HEK293 (cell line): ENCODE results near the gene IFNE.

Experiments
- ZNF184 ChIP-seq: fragments of 450-650 bp; IDR thresholded peaks from 2 replicates; pipeline ENCODE4 v1.5.1; 2018; ENCODE audit warnings: missing biosample characterization, mild to moderate bottlenecking, missing genetic modification characterization
- ZNF23 ChIP-seq: fragments of 450-650 bp; formaldehyde crosslinking; IDR thresholded peaks from 2 replicates; pipeline ENCODE4 v1.5.1; 2016; ENCODE audit warnings: missing biosample characterization, missing genetic modification characterization, borderline replicate concordance
- ZNF529 ChIP-seq: fragments of 450-650 bp; formaldehyde crosslinking; IDR thresholded peaks from 2 replicates; pipeline ENCODE4 v1.5.1; 2017; ENCODE audit warnings: missing genetic modification characterization, missing biosample characterization; ENCODE audit not compliant: insufficient replicate concordance
- ZNF654 ChIP-seq: fragments of 450-650 bp; formaldehyde crosslinking; IDR thresholded peaks from 2 replicates; pipeline ENCODE4 v1.5.1; 2016; ENCODE audit warnings: low read depth, missing biosample characterization, missing genetic modification characterization
- TF ChIP-seq, protein P1 (sequence below): fragments of 450-650 bp; formaldehyde crosslinking; IDR thresholded peaks from 2 replicates; pipeline ENCODE4 v1.5.1; 2016; ENCODE audit warnings: missing biosample characterization, missing genetic modification characterization
- TF ChIP-seq, protein P2 (sequence below): fragments of 450-650 bp; formaldehyde crosslinking; IDR thresholded peaks from 2 replicates; pipeline ENCODE4 v1.5.1; 2016; ENCODE audit warnings: missing biosample characterization, missing genetic modification characterization

The IFNE gene

DNA sequence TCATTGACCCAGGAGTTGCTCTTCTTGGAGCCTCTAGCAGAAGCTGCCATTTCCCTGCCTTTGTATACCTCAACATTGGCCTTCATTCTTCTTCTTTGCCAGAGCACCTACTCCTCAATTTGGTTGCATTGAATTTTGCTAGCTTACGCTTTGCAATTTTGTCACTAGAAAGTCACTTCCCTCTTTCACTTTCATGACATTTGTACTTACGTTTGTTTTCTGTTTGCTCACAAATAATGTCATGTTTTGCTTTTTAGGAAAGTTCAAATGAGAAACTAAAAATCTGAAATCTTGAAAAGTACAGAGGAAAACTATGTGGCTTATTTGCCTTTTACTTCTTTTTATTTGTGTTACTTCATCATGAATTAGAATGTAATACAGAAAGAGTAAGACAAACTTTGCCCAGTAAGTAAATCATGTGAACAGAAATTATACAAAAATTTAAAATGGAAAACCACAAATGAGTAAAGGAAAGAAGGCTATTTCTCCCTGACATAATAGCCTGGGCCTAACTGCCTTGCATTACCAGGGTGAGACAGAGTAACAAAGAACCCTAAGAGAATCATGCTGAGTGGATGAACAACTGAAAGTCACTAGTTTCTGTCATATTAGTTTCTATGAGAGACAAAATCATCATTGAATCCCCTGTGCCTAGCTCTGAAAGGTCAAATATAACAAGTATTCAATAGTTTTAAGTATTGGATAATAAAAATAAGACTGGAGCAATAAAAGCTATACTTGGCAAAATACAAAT is 49.3 kb downstream of the IFNE start (continued):
- TF ChIP-seq, protein P1, sequence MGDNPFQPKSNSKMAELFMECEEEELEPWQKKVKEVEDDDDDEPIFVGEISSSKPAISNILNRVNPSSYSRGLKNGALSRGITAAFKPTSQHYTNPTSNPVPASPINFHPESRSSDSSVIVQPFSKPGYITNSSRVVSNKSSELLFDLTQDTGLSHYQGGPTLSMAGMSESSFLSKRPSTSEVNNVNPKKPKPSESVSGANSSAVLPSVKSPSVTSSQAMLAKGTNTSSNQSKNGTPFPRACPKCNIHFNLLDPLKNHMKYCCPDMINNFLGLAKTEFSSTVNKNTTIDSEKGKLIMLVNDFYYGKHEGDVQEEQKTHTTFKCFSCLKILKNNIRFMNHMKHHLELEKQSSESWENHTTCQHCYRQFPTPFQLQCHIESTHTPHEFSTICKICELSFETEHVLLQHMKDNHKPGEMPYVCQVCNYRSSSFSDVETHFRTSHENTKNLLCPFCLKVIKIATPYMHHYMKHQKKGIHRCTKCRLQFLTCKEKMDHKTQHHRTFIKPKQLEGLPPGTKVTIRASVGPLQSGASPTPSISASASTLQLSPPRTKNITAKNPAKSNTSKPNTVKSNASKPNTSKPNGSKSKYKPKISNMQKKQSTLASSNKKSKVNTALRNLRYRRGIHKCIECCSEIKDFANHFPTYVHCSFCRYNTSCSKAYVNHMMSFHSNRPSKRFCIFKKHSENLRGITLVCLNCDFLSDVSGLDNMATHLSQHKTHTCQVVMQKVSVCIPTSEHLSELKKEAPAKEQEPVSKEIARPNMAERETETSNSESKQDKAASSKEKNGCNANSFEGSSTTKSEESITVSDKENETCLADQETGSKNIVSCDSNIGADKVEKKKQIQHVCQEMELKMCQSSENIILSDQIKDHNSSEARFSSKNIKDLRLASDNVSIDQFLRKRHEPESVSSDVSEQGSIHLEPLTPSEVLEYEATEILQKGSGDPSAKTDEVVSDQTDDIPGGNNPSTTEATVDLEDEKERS (tag by site-specific recombination) = no peak
- TF ChIP-seq ZNF654 (tag by site-specific recombination) = no peak
- TF ChIP-seq ZNF184 (tag by site-specific recombination) = no peak
- TF ChIP-seq ZNF23 = no peak
- TF ChIP-seq, protein P2, sequence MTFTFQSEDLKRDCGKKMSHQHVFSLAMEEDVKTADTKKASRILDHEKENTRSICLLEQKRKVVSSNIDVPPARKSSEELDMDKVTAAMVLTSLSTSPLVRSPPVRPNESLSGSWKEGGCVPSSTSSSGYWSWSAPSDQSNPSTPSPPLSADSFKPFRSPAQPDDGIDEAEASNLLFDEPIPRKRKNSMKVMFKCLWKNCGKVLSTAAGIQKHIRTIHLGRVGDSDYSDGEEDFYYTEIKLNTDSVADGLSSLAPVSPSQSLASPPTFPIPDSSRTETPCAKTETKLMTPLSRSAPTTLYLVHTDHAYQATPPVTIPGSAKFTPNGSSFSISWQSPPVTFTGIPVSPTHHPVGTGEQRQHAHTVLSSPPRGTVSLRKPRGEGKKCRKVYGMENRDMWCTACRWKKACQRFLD (tag by site-specific recombination) = no peak
- no peak for TF ChIP-seq ZNF529 (tag by site-specific recombination)
- TF ChIP-seq, all 188 proteins: peak for 0
